ENCODE measurements around the gene SLC18A2. TPM values are rescaled to one million over a fixed set of nuclear protein-coding genes. Genes with fewer than 3 reads are reported as not detected.
"Not testable (repeated sequence)": the region's sequence is repeated elsewhere in the genome, so short reads cannot be mapped to it uniquely, and the experiment has no call there.

Gene SLC18A2
- total RNA-seq, 4 donors from 2014 or later: 0.65 to 2.8 (median 2.1) TPM

DNA sequence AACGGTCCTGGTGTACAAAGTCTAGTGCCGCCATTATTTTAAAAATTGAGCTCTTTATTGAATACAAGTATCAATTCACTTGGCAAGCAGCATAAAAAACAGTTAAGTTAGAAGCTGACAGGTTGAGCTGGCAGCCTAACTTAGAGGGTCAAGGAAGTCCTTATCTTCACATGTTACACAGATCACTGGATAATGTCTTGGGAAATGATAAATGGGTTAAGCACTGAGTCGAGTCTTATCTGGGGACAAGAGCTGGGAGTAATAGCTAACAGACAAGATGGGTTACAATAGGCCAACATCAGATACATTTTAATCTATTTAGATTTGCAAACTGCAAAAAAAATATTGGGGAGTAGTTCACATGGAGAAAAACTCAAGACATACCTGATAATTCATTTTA is 34.2 kb downstream of the SLC18A2 start:
- no peaks in the 10 kb centered on the region for H3K36me3 ChIP-seq
- no peak for TF ChIP-seq CTCF (IDR thresholded peaks at IDR 0.05)
- H3K4me1 ChIP-seq: no peaks in the 10 kb centered on the region
- WGBS: 69% methylated on average over 3 of the region's 3 CpGs
- H3K27ac ChIP-seq (replicated peaks in 1 of 4): no peak overlapping the region
- no peak for DNase-seq (ENCODE audit: extremely low spot score)
- H3K27me3 ChIP-seq: no peaks in the 10 kb centered on the region
- intact Hi-C loops (cut with DNase I): no loop called here
- H3K9me3 ChIP-seq: no peaks in the 10 kb centered on the region
- no peak overlapping the region for H3K4me3 ChIP-seq

GRCh38 chr10:117277675-117278074 is 36.8 kb downstream of the SLC18A2 start:
- Histone ChIP-seq H3K36me3 (no peaks in the 10 kb centered on the region), H3K27ac (replicated peaks in 1 of 4) (no peak overlapping the region), H3K27me3 (no peaks in the 10 kb centered on the region), H3K9me3 (no peaks in the 10 kb centered on the region), H3K4me3 (no peak overlapping the region), H3K4me1 (no peaks in the 10 kb centered on the region)
- no peak for TF ChIP-seq POLR2AphosphoS5 (IDR thresholded peaks at IDR 0.05)
- TF ChIP-seq POLR2A (IDR thresholded peaks at IDR 0.05; ENCODE audit: low read depth): no peak
- TF ChIP-seq EP300 (IDR thresholded peaks at IDR 0.05): no peak
- TF ChIP-seq CTCF (IDR thresholded peaks at IDR 0.05): no peak
- WGBS: 96% methylated on average over 2 of the region's 2 CpGs
- intact Hi-C loops (cut with DNase I): no loop called here
- no peak for DNase-seq (ENCODE audit: extremely low spot score)

DNA sequence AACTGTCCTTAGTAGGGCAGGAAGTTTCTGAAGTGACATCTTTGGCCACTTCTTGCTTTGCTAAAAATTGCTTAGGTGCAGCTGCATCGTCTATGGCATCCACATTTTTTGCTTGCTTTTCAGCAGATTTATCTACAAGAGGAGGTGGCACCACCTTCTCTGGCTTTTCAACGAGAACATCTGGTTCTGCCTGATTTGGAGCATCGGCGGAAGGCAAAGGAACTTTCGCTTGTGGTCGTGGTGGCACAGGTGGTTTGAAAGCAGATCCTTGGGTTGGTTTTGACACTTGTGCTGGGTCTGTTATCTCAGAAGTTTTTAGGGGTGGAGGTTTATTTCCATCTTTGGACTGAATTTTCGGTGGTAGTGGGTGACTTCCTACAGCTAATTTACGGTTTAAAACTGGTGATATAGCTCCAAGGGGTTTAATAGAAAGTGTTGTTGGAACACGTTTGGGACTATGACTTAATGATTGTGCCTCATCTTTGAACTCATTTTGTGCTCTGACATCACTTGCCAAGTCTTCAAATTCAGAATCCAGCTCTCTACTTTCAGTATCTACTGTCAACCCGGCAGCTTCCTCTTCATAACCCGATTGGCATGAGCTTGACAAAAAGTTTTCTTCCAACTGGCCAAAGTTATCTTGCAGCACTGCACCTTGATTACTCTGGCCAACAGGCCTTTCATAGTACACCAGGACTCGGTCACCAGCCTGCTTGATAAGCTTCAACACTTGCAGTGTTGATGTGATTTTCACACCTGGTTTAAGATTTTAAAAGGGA is 44.0 kb downstream of the SLC18A2 start:
- intact Hi-C loops (cut with DNase I): no loop called here
- DNase-seq (ENCODE audit: extremely low spot score): no peak
- no peaks in the 10 kb centered on the region for H3K27me3 ChIP-seq
- peaks cover 10 to 42% (median 31%) of the 10 kb centered on the region in 4 donors for H3K36me3 ChIP-seq
- H3K9me3 ChIP-seq: no peaks in the 10 kb centered on the region
- no peak overlapping the region for H3K4me3 ChIP-seq
- H3K27ac ChIP-seq (replicated peaks in 1 of 4): no peak overlapping the region
- WGBS: 96% methylated on average over 12 of the region's 12 CpGs
- TF ChIP-seq EP300 (IDR thresholded peaks at IDR 0.05) (no peak), POLR2AphosphoS5 (IDR thresholded peaks at IDR 0.05) (no peak), POLR2A (IDR thresholded peaks at IDR 0.05; ENCODE audit: low read depth) (no peak), CTCF (IDR thresholded peaks at IDR 0.05) (no peak)
- no peaks in the 10 kb centered on the region for H3K4me1 ChIP-seq

GRCh38 chr10:117290872-117291271 is 50.0 kb downstream of the SLC18A2 start:
- 90% methylated on average over 10 of the region's 10 CpGs for WGBS
- H3K4me3 ChIP-seq; H3K9me3 ChIP-seq; intact Hi-C loops (cut with DNase I); H3K4me1 ChIP-seq; H3K27me3 ChIP-seq; DNase-seq (ENCODE audit: extremely low spot score); H3K27ac ChIP-seq (replicated peaks in 1 of 4): not testable (repeated sequence)
- peaks cover 4 to 20% (median 12%) of the 10 kb centered on the region in 4 donors for H3K36me3 ChIP-seq

- WGBS: 96% methylated on average over 1 of the region's 1 CpG
- no peak for TF ChIP-seq EP300 (IDR thresholded peaks at IDR 0.05)
- TF ChIP-seq CTCF (IDR thresholded peaks at IDR 0.05): no peak
- Histone ChIP-seq H3K36me3 (peaks cover 4 to 11% (median 9%) of the 10 kb centered on the region in 4 donors), H3K4me3 (no peak overlapping the region), H3K27ac (replicated peaks in 1 of 4) (no peak overlapping the region), H3K4me1 (peaks cover 0 to 10% (median 0%) of the 10 kb centered on the region in 4 donors), H3K9me3 (no peaks in the 10 kb centered on the region), H3K27me3 (no peaks in the 10 kb centered on the region)
- DNase-seq (ENCODE audit: extremely low spot score): no peak
- intact Hi-C loops (cut with DNase I): no loop called here
These were observed 53.2 kb downstream of the SLC18A2 start for GRCh38 chr10:117294039-117294645.

All from esophagus muscularis mucosa (tissue), 4 donors.